Right cardiac atrium (tissue), 5 donors: ENCODE measurements around the gene NOL4L. TPM values are rescaled to one million over a fixed set of nuclear protein-coding genes. Genes with fewer than 3 reads are reported as not detected.

ENCODE experiments used
- ATAC-seq, 2 donors: fragments of 200-7000 bp; cut with Tn5 transposase; one replicate each; pipeline versions ENCODE4 v1.8.0 to v1.9.1; 2020; ENCODE audit warnings: moderate library complexity in 2 of 2, mild to moderate bottlenecking in 1 of 2
- DNase-seq, 3 donors: peaks; one replicate each; pipeline ENCODE4 v3.0.0-alpha.2; 2020
- H3K27ac ChIP-seq: one replicate; pipeline ENCODE4 v1.5.1; 2013; ENCODE audit warnings: mild to moderate bottlenecking, low read length, control low read depth, moderate library complexity
- H3K27me3 ChIP-seq: one replicate; pipeline ENCODE4 v1.6.1; 2013; ENCODE audit not compliant: control insufficient read depth, insufficient read depth
- H3K4me1 ChIP-seq: one replicate; pipeline ENCODE4 v1.6.1; 2013; ENCODE audit warnings: low read length; ENCODE audit not compliant: control insufficient read depth, insufficient read depth
- H3K4me3 ChIP-seq: one replicate; pipeline ENCODE4 v1.5.1; 2013; ENCODE audit warnings: low read length, control low read depth
- H3K9me3 ChIP-seq: one replicate; pipeline ENCODE4 v1.6.1; 2013; ENCODE audit warnings: low read length; ENCODE audit not compliant: control insufficient read depth
- WGBS: extraction: QIAGEN DNeasy Blood & Tissue Kit; methylation state at CpG from one replicate; pipeline ENCODE4 v1.1.7; 2013; 5-methylcytosine and 5-hydroxymethylcytosine counted together
- intact Hi-C, 4 donors: fragments of 100-400 bp; cut with DNase I; formaldehyde crosslinking; loops; one replicate each; pipeline versions ENCODE4 v1.11.0 to v1.14.0; 2022 to 2023
- polyA plus RNA-seq: library from polyadenylated mRNA; stranded (reverse); fragments of 200-250 nt; gene quantifications from one replicate; pipeline ENCODE4 v1.2.3, GENCODE V29; 2013
- total RNA-seq, 4 donors: library from RNA; stranded (reverse); fragmentation: NEBNext Ultra II Directional; extraction: Animal tissue kit (Norgen Biotek cat#: 25700); gene quantifications; one replicate each; pipeline ENCODE4 v1.2.1, GENCODE V29; 2021
- donor health status: healthy with polysubstance abuse.
- donor health status: DM: no; HTN: yes; CAD: no.
- donor health status: DM: no; HTN: no; CAD: no.
- donor health status: DM: no; HTN: yes; CAD: no; lungs with severe emphysema.
- donor health status: DM: yes; HTN: yes; CAD: no.

NOL4L gene
- total and polyA plus RNA-seq, 5 donors = 6.5 to 10.9 (median 8.3) TPM

- peak in 1 of 3 donors; percentile 47 for DNase-seq
- intact Hi-C loops = loop anchor here in 1 of 4 donors (10.0 kb wide), 1 partner anchor 116 kb away; no protein-coding TSS in a partner anchor
- 67% methylated on average over 12 of the region's 12 CpGs for WGBS
- no peak overlapping the region for H3K4me3 ChIP-seq
- no peaks in the 10 kb centered on the region for H3K9me3 ChIP-seq
- H3K27ac ChIP-seq = peak overlapping the region; percentile 63
- peaks cover 8% of the 10 kb centered on the region for H3K4me1 ChIP-seq
- H3K27me3 ChIP-seq = no peaks in the 10 kb centered on the region
- ATAC-seq = no peak
Measured at GRCh38 chr20:32480371-32481241, 104.5 kb downstream of the NOL4L start.

- H3K27me3 ChIP-seq = no peaks in the 10 kb centered on the region
- WGBS = 56% methylated on average over 2 of the region's 2 CpGs
- intact Hi-C loops = loop anchor here in 1 of 4 donors (10.0 kb wide), 1 partner anchor 115 kb away; no protein-coding TSS in a partner anchor
- no peak overlapping the region for H3K4me3 ChIP-seq
- no peak overlapping the region for H3K27ac ChIP-seq
- DNase-seq (peak in 1 of 3 donors; percentile 37), ATAC-seq (no peak)
- H3K9me3 ChIP-seq = no peaks in the 10 kb centered on the region
- H3K4me1 ChIP-seq = peaks cover 11% of the 10 kb centered on the region
Measured at GRCh38 chr20:32479697-32480171, 105.4 kb downstream of the NOL4L start.

- intact Hi-C loops = no loop called here
- H3K27me3 ChIP-seq = no peaks in the 10 kb centered on the region
- DNase-seq (no peak), ATAC-seq (no peak)
- peaks cover 15% of the 10 kb centered on the region for H3K4me1 ChIP-seq
- WGBS = 89% methylated on average over 5 of the region's 5 CpGs
- no peaks in the 10 kb centered on the region for H3K9me3 ChIP-seq
- H3K27ac ChIP-seq = no peak overlapping the region
- H3K4me3 ChIP-seq = no peak overlapping the region
Measured at GRCh38 chr20:32479012-32479411, 106.1 kb downstream of the NOL4L start.

- DNase-seq (peak in 1 of 3 donors; percentile 33), ATAC-seq (no peak)
- Histone ChIP-seq H3K9me3 (no peaks in the 10 kb centered on the region), H3K4me3 (no peak overlapping the region), H3K4me1 (peaks cover 15% of the 10 kb centered on the region), H3K27me3 (no peaks in the 10 kb centered on the region), H3K27ac (no peak overlapping the region)
- intact Hi-C loops = no loop called here
- 88% methylated on average over 7 of the region's 7 CpGs for WGBS
Measured at GRCh38 chr20:32478576-32478975, 106.6 kb downstream of the NOL4L start.

GRCh38 chr20:32477594-32478512, 107.3 kb downstream of the NOL4L start:
- H3K4me3 ChIP-seq = no peak overlapping the region
- 79% methylated on average over 11 of the region's 11 CpGs for WGBS
- H3K27me3 ChIP-seq = no peaks in the 10 kb centered on the region
- H3K4me1 ChIP-seq = peaks cover 17% of the 10 kb centered on the region
- ATAC-seq (no peak), DNase-seq (peak in 1 of 3 donors; percentile 46)
- no peaks in the 10 kb centered on the region for H3K9me3 ChIP-seq
- intact Hi-C loops = no loop called here
- no peak overlapping the region for H3K27ac ChIP-seq

GRCh38 chr20:32476684-32477593, 108.2 kb downstream of the NOL4L start:
- intact Hi-C loops = no loop called here
- ATAC-seq = no peak
- H3K9me3 ChIP-seq = no peaks in the 10 kb centered on the region
- 74% methylated on average over 22 of the region's 22 CpGs for WGBS
- no peak overlapping the region for H3K27ac ChIP-seq
- H3K27me3 ChIP-seq = no peaks in the 10 kb centered on the region
- no peak overlapping the region for H3K4me3 ChIP-seq
- peak in 1 of 3 donors; percentile 34 for DNase-seq
- H3K4me1 ChIP-seq = peaks cover 17% of the 10 kb centered on the region

GRCh38 chr20:32474967-32475811, 109.9 kb downstream of the NOL4L start:
- H3K27me3 ChIP-seq = no peaks in the 10 kb centered on the region
- intact Hi-C loops = no loop called here
- H3K27ac ChIP-seq = peak overlapping the region; percentile 86
- H3K4me1 ChIP-seq = peaks cover 14% of the 10 kb centered on the region
- H3K4me3 ChIP-seq = peak overlapping the region; percentile 2
- H3K9me3 ChIP-seq = no peaks in the 10 kb centered on the region
- ATAC-seq = peak; percentile 95
- peak; percentile 95 to 98 (median 98) for DNase-seq
- 3% methylated on average over 28 of the region's 28 CpGs for WGBS

- H3K4me1 ChIP-seq = peaks cover 14% of the 10 kb centered on the region
- WGBS = 11% methylated on average over 8 of the region's 8 CpGs
- H3K9me3 ChIP-seq = no peaks in the 10 kb centered on the region
- intact Hi-C loops = no loop called here
- H3K4me3 ChIP-seq = peak overlapping the region; percentile 2
- H3K27ac ChIP-seq = peak overlapping the region; percentile 86
- DNase-seq = no peak
- ATAC-seq = no peak
- H3K27me3 ChIP-seq = no peaks in the 10 kb centered on the region
Measured at GRCh38 chr20:32474717-32474966, 110.5 kb downstream of the NOL4L start.

- peak overlapping the region; percentile 2 for H3K4me3 ChIP-seq
- peak overlapping the region; percentile 86 for H3K27ac ChIP-seq
- no peaks in the 10 kb centered on the region for H3K9me3 ChIP-seq
- ATAC-seq (no peak), DNase-seq (peak in 1 of 3 donors; percentile 64)
- intact Hi-C loops = no loop called here
- 58% methylated on average over 18 of the region's 18 CpGs for WGBS
- H3K27me3 ChIP-seq = no peaks in the 10 kb centered on the region
- peaks cover 14% of the 10 kb centered on the region for H3K4me1 ChIP-seq
Measured at GRCh38 chr20:32474009-32474716, 111.0 kb downstream of the NOL4L start.
